HG03575 (cell line): ENCODE data around the gene GAS1.

Source experiments
- ATAC-seq: cut with Tn5 transposase; IDR thresholded peaks from one replicate; pipeline ENCODE4 v1.9.1; 2021; ENCODE audit not compliant: unreplicated experiment, insufficient number of reproducible peaks, low FRiP score; ENCODE audit errors: extremely low read depth

Gene GAS1

GRCh38 chr9:86947146-86948073, at the start of gene GAS1:
Gene GAS1, minus strand, starts transcription at chr9:86947506. Its CDS starts 727 bp downstream, at chr9:86946779.
- ATAC-seq: no peak

- no peak for ATAC-seq
Measured at GRCh38 chr9:86994231-86994630, 46.9 kb upstream of the GAS1 start.

- ATAC-seq: no peak
Measured at GRCh38 chr9:86993830-86994229, 46.5 kb upstream of the GAS1 start.

- ATAC-seq: no peak
Measured at GRCh38 chr9:86991077-86991476, 43.8 kb upstream of the GAS1 start.

GRCh38 chr9:86990290-86990689, 43.0 kb upstream of the GAS1 start:
- ATAC-seq: no peak

- no peak for ATAC-seq
Measured at GRCh38 chr9:86987900-86988299, 40.6 kb upstream of the GAS1 start.

GRCh38 chr9:86985132-86985647, 37.9 kb upstream of the GAS1 start:
- ATAC-seq: no peak

GRCh38 chr9:86983620-86984259, 36.4 kb upstream of the GAS1 start:
- ATAC-seq: no peak

GRCh38 chr9:86983249-86983619, 35.9 kb upstream of the GAS1 start:
- no peak for ATAC-seq

GRCh38 chr9:86980802-86981201, 33.5 kb upstream of the GAS1 start:
- no peak for ATAC-seq

- ATAC-seq: no peak
Measured at GRCh38 chr9:86979657-86980056, 32.4 kb upstream of the GAS1 start.

GRCh38 chr9:86978922-86979474, 31.7 kb upstream of the GAS1 start:
- no peak for ATAC-seq

- no peak for ATAC-seq
Measured at GRCh38 chr9:86978413-86978812, 31.1 kb upstream of the GAS1 start.

GRCh38 chr9:86977205-86977835, 30.0 kb upstream of the GAS1 start:
- no peak for ATAC-seq

GRCh38 chr9:86975606-86976005, 28.3 kb upstream of the GAS1 start:
- no peak for ATAC-seq

- no peak for ATAC-seq
Measured at GRCh38 chr9:86975036-86975435, 27.7 kb upstream of the GAS1 start.

GRCh38 chr9:86974421-86974820, 27.1 kb upstream of the GAS1 start:
- ATAC-seq: no peak

GRCh38 chr9:86971742-86972141, 24.4 kb upstream of the GAS1 start:
- ATAC-seq: no peak

GRCh38 chr9:86968258-86968920, 21.1 kb upstream of the GAS1 start:
- ATAC-seq: no peak
